Neural cell (in vitro differentiated cells): ENCODE results near the gene C4BPA.

Experiments used
- CTCF ChIP-seq: fragments of 450-650 bp; IDR thresholded peaks from 2 replicates; pipeline ENCODE4 v1.5.1; 2014; ENCODE audit warnings: antibody characterized with exemption, mild to moderate bottlenecking, moderate library complexity; ENCODE audit not compliant: poor library complexity, severe bottlenecking
- EP300 ChIP-seq: fragments of 450-650 bp; conservative IDR thresholded peaks from 2 replicates; pipeline ENCODE4 v1.6.1; 2014; ENCODE audit warnings: antibody characterized with exemption, mild to moderate bottlenecking, moderate library complexity; ENCODE audit not compliant: poor library complexity, severe bottlenecking

GRCh38 chr1:207139616-207140015 is 35.6 kb downstream of the C4BPA start:
- no peak for TF ChIP-seq CTCF
- no peak for TF ChIP-seq EP300
